CD4-positive, alpha-beta memory T cell (primary cell): Measurements from ENCODE around the gene CEP128. TPM values are rescaled to one million over a fixed set of nuclear protein-coding genes. Genes with fewer than 3 reads are reported as not detected.

Source experiments
- CTCF ChIA-PET: fragments of 350-600 bp; sonication (Branson Sonifier 250); formaldehyde crosslinking; loops from one replicate; lab custom pipeline; 2021; ENCODE audit warnings: inconsistent platforms; ENCODE audit not compliant: partially characterized antibody; lab: Charles Lee
- POLR2A ChIA-PET: fragments of 350-600 bp; sonication (Branson Sonifier 250); formaldehyde crosslinking; loops from one replicate; lab custom pipeline; 2021; ENCODE audit not compliant: partially characterized antibody; lab: Charles Lee
- DNase-seq, 5 donors: peaks; one replicate each; pipeline versions ENCODE4 v3.0.0 to v3.0.0-alpha.2; 2020 to 2022; ENCODE audit warnings: mixed read lengths in 1 of 5
- H3K27ac ChIP-seq: one replicate; pipeline ENCODE4 v1.7.0; 2013; ENCODE audit warnings: low read depth, low read length
- H3K27me3 ChIP-seq: 2 replicates; pipeline ENCODE4 v1.7.0; 2013; ENCODE audit warnings: mild to moderate bottlenecking, low read length, moderate library complexity; ENCODE audit not compliant: insufficient read depth
- H3K36me3 ChIP-seq: 2 replicates; pipeline ENCODE4 v1.7.0; 2013; ENCODE audit warnings: mild to moderate bottlenecking, low read length, moderate library complexity; ENCODE audit not compliant: insufficient read depth
- H3K4me1 ChIP-seq: 2 replicates; pipeline ENCODE4 v1.7.0; 2013; ENCODE audit warnings: mild to moderate bottlenecking, low read length, moderate library complexity; ENCODE audit not compliant: insufficient read depth
- H3K4me3 ChIP-seq, 2 donors: one replicate each; pipeline ENCODE4 v1.7.0; 2013; ENCODE audit warnings: low read length in 2 of 2, mild to moderate bottlenecking in 1 of 2
- H3K9me3 ChIP-seq, 2 donors: one replicate each; pipeline ENCODE4 v1.7.0; 2013; ENCODE audit warnings: low read length in 2 of 2, control low read depth in 1 of 2; ENCODE audit not compliant: control insufficient read depth in 1 of 2
- H3K27ac Mint-ChIP-seq, 7 donors: one replicate each; pipeline ENCODE4 v1.8.0; 2020 to 2021; ENCODE audit warnings: mixed read lengths in 7 of 7, mild to moderate bottlenecking in 6 of 7, inconsistent platforms in 3 of 7, moderate library complexity in 3 of 7
- H3K27me3 Mint-ChIP-seq, 2 donors: one replicate each; pipeline ENCODE4 v1.8.0; 2020 to 2021; ENCODE audit warnings: mixed read lengths in 2 of 2
- H3K36me3 Mint-ChIP-seq, 2 donors: one replicate each; pipeline ENCODE4 v1.8.0; 2020 to 2021; ENCODE audit warnings: mixed read lengths in 2 of 2, inconsistent platforms in 1 of 2, mild to moderate bottlenecking in 1 of 2
- H3K4me1 Mint-ChIP-seq, 4 donors: one replicate each; pipeline ENCODE4 v1.8.0; 2020 to 2021; ENCODE audit warnings: mixed read lengths in 4 of 4, mild to moderate bottlenecking in 1 of 4
- H3K4me3 Mint-ChIP-seq, 8 donors: one replicate each; pipeline ENCODE4 v1.8.0; 2020 to 2021; ENCODE audit warnings: mixed read lengths in 8 of 8, mild to moderate bottlenecking in 7 of 8, moderate library complexity in 6 of 8, inconsistent platforms in 3 of 8
- H3K9me3 Mint-ChIP-seq, 8 donors: one replicate each; pipeline ENCODE4 v1.8.0; 2020 to 2021; ENCODE audit warnings: mixed read lengths in 8 of 8, mild to moderate bottlenecking in 5 of 8, inconsistent platforms in 3 of 8, moderate library complexity in 1 of 8
- intact Hi-C: fragments of 100-400 bp; cut with micrococcal nuclease; formaldehyde crosslinking; loops from one replicate; pipeline ENCODE4 v1.15.1; 2023
- polyA plus RNA-seq, 2 donors: library from polyadenylated mRNA; unstranded; fragments of 300-500 nt; fragmentation: Illumina TruSeq; gene quantifications; one replicate each; pipeline ENCODE4 v1.2.3, GENCODE V29; 2021
- total RNA-seq, 2 experiments: library from RNA; stranded (reverse); gene quantifications; one replicate each; pipeline ENCODE4 v1.2.3, GENCODE V29; 2021

CEP128 gene
- total and polyA plus RNA-seq, 4 experiments from 2014 or later: 2.9 to 21.6 (median 14.7) TPM

- intact Hi-C loops: no loop called here
- H3K27me3 Mint-ChIP-seq: no peaks in the 10 kb centered on the region
These were observed 295.7 kb downstream of the CEP128 start for GRCh38 chr14:80645667-80646413.

GRCh38 chr14:80644826-80645225 is 296.7 kb downstream of the CEP128 start:
- Histone ChIP-seq H3K9me3 (no peaks in the 10 kb centered on the region), H3K27ac (no peak overlapping the region), H3K4me1 (no peaks in the 10 kb centered on the region), H3K4me3 (no peak overlapping the region), H3K27me3 (no peaks in the 10 kb centered on the region), H3K36me3 (no peaks in the 10 kb centered on the region)
- intact Hi-C loops: no loop called here
- POLR2A ChIA-PET: no interaction called here
- CTCF ChIA-PET: no interaction called here
- Mint-ChIP-seq H3K36me3 (peaks cover 0 to 11% of the 10 kb centered on the region in 2 donors), H3K4me1 (peaks cover 0 to 1% (median 0%) of the 10 kb centered on the region in 4 donors), H3K4me3 (no peak overlapping the region), H3K27me3 (no peaks in the 10 kb centered on the region), H3K9me3 (peaks cover 0 to 2% (median 0%) of the 10 kb centered on the region in 8 donors), H3K27ac (no peak overlapping the region)
- DNase-seq: no peak

More at GRCh38 chr14:80645667-80646413, 295.7 kb downstream of the CEP128 start:
- Mint-ChIP-seq H3K9me3 (peaks cover 0 to 5% (median 0%) of the 10 kb centered on the region in 8 donors), H3K4me1 (peaks cover 0 to 1% (median 0%) of the 10 kb centered on the region in 4 donors), H3K27ac (no peak overlapping the region), H3K36me3 (peaks cover 0 to 11% of the 10 kb centered on the region in 2 donors), H3K4me3 (no peak overlapping the region)
- no peaks in the 10 kb centered on the region for H3K4me1 ChIP-seq
- CTCF ChIA-PET: no interaction called here
- H3K9me3 ChIP-seq: no peaks in the 10 kb centered on the region
- DNase-seq: no peak
- H3K27me3 ChIP-seq: no peaks in the 10 kb centered on the region
- no peaks in the 10 kb centered on the region for H3K36me3 ChIP-seq
- H3K4me3 ChIP-seq: no peak overlapping the region
- POLR2A ChIA-PET: no interaction called here
- no peak overlapping the region for H3K27ac ChIP-seq

GRCh38 chr14:80638620-80639515 is 302.7 kb downstream of the CEP128 start:
- H3K27ac Mint-ChIP-seq: no peak overlapping the region
- DNase-seq: no peak
- ChIA-PET CTCF (no interaction called here), POLR2A (no interaction called here)
- peaks cover 0 to 17% of the 10 kb centered on the region in 2 donors for H3K36me3 Mint-ChIP-seq
- Histone ChIP-seq H3K4me1 (no peaks in the 10 kb centered on the region), H3K36me3 (no peaks in the 10 kb centered on the region), H3K27me3 (no peaks in the 10 kb centered on the region), H3K27ac (no peak overlapping the region), H3K4me3 (no peak overlapping the region), H3K9me3 (no peaks in the 10 kb centered on the region)
- peaks cover 0 to 1% (median 0%) of the 10 kb centered on the region in 4 donors for H3K4me1 Mint-ChIP-seq
- peaks cover 0 to 2% (median 0%) of the 10 kb centered on the region in 8 donors for H3K9me3 Mint-ChIP-seq
- H3K4me3 Mint-ChIP-seq: no peak overlapping the region
- intact Hi-C loops: no loop called here
- H3K27me3 Mint-ChIP-seq: no peaks in the 10 kb centered on the region

- H3K4me1 ChIP-seq: no peaks in the 10 kb centered on the region
- no peak overlapping the region for H3K4me3 Mint-ChIP-seq
- no peak overlapping the region for H3K27ac Mint-ChIP-seq
- CTCF ChIA-PET: no interaction called here
- no peaks in the 10 kb centered on the region for H3K36me3 ChIP-seq
- H3K4me3 ChIP-seq: no peak overlapping the region
- H3K27me3 Mint-ChIP-seq: no peaks in the 10 kb centered on the region
- POLR2A ChIA-PET: no interaction called here
- H3K9me3 ChIP-seq: no peaks in the 10 kb centered on the region
- peaks cover 0 to 19% of the 10 kb centered on the region in 2 donors for H3K36me3 Mint-ChIP-seq
- DNase-seq: no peak
- H3K27ac ChIP-seq: no peak overlapping the region
- no peaks in the 10 kb centered on the region for H3K27me3 ChIP-seq
- H3K9me3 Mint-ChIP-seq: peaks cover 0 to 2% (median 0%) of the 10 kb centered on the region in 8 donors
- H3K4me1 Mint-ChIP-seq: peaks cover 0 to 1% (median 0%) of the 10 kb centered on the region in 4 donors
- intact Hi-C loops: no loop called here
These were observed 303.6 kb downstream of the CEP128 start for GRCh38 chr14:80637756-80638619.

- Mint-ChIP-seq H3K4me1 (peaks cover 0 to 1% (median 0%) of the 10 kb centered on the region in 4 donors), H3K27ac (no peak overlapping the region), H3K36me3 (peaks cover 0 to 13% of the 10 kb centered on the region in 2 donors), H3K27me3 (no peaks in the 10 kb centered on the region), H3K4me3 (no peak overlapping the region), H3K9me3 (no peaks in the 10 kb centered on the region)
- H3K27ac ChIP-seq: no peak overlapping the region
- ChIA-PET POLR2A (no interaction called here), CTCF (no interaction called here)
- H3K4me3 ChIP-seq: no peak overlapping the region
- H3K4me1 ChIP-seq: no peaks in the 10 kb centered on the region
- intact Hi-C loops: no loop called here
- no peaks in the 10 kb centered on the region for H3K9me3 ChIP-seq
- H3K36me3 ChIP-seq: no peaks in the 10 kb centered on the region
- no peaks in the 10 kb centered on the region for H3K27me3 ChIP-seq
- DNase-seq: no peak
These were observed 305.5 kb downstream of the CEP128 start for GRCh38 chr14:80636071-80636470.

- Mint-ChIP-seq H3K4me1 (no peaks in the 10 kb centered on the region), H3K4me3 (no peak overlapping the region), H3K9me3 (no peaks in the 10 kb centered on the region), H3K27me3 (no peaks in the 10 kb centered on the region), H3K27ac (no peak overlapping the region), H3K36me3 (peaks cover 0 to 13% of the 10 kb centered on the region in 2 donors)
- Histone ChIP-seq H3K4me3 (no peak overlapping the region), H3K27ac (no peak overlapping the region), H3K9me3 (no peaks in the 10 kb centered on the region), H3K27me3 (no peaks in the 10 kb centered on the region), H3K36me3 (no peaks in the 10 kb centered on the region), H3K4me1 (no peaks in the 10 kb centered on the region)
- no peak for DNase-seq
- ChIA-PET CTCF (no interaction called here), POLR2A (no interaction called here)
- intact Hi-C loops: no loop called here
These were observed 307.3 kb downstream of the CEP128 start for GRCh38 chr14:80634106-80634758.
